SK-N-SH (cell line): Measurements from ENCODE around the gene KLF12. TPM values are rescaled to one million over a fixed set of nuclear protein-coding genes. Genes with fewer than 3 reads are reported as not detected.
A peak's percentile ranks its signal among the peaks of the same experiment; 100 is the strongest.

Experiments used
- CTCF ChIA-PET: fragments of 300-600, 350-600 bp; formaldehyde crosslinking; extraction: SDS; loops from one replicate; lab custom pipeline; 2021; lab: Yijun Ruan, JAX
- POLR2A ChIA-PET: fragments of 350-600 bp; sonication (Branson Sonifier 250); formaldehyde crosslinking; extraction: SDS; loops from one replicate; lab custom pipeline; 2020; ENCODE audit warnings: antibody characterized with exemption, inconsistent platforms; lab: Yijun Ruan, JAX
- DNase-seq: peaks from one replicate; pipeline ENCODE4 v3.0.0; 2012
- H2AFZ ChIP-seq: fragments of 200-600 bp; sonication (generic); 2 replicates; pipeline ENCODE4 v1.8.1; 2016; ENCODE audit warnings: antibody characterized with exemption, mild to moderate bottlenecking, low read depth
- H3F3A ChIP-seq: fragments of 200-600 bp; sonication (generic); replicated peaks from 2 replicates; pipeline ENCODE3; 2016; ENCODE audit warnings: antibody characterized with exemption, mild to moderate bottlenecking; ENCODE audit not compliant: insufficient read depth
- H3K27ac ChIP-seq, 2 experiments: fragments of 200-500 bp in 1 of 2; fragments of 200-600 bp in 1 of 2; sonication (Bioruptor generic) in 1 of 2; sonication (generic), shearing (Covaris generic) in 1 of 2; 2 replicates each; pipeline versions ENCODE4 v1.5.1 to v1.6.1; 2014 to 2016; ENCODE audit warnings: low read depth in 2 of 2, inconsistent platforms in 1 of 2, low read length in 1 of 2, mild to moderate bottlenecking in 1 of 2, mixed read lengths in 1 of 2
- H3K27me3 ChIP-seq: fragments of 200-600 bp; sonication (generic), shearing (Covaris generic); 2 replicates; pipeline ENCODE4 v1.6.1; 2016; ENCODE audit warnings: mixed run types; ENCODE audit not compliant: insufficient read depth
- H3K36me3 ChIP-seq, 2 experiments: fragments of 200-500 bp in 1 of 2; fragments of 200-600 bp in 1 of 2; sonication (Bioruptor generic) in 1 of 2; sonication (generic) in 1 of 2; replicated peaks in 1 of 2; 2 replicates each; pipeline versions ENCODE3 to v1.5.1; 2014 to 2016; ENCODE audit warnings: low read length in 1 of 2, mild to moderate bottlenecking in 1 of 2; ENCODE audit not compliant: insufficient read depth in 2 of 2, control insufficient read depth in 1 of 2
- H3K4me1 ChIP-seq, 2 experiments: fragments of 200-500 bp in 1 of 2; fragments of 200-600 bp in 1 of 2; sonication (Bioruptor generic) in 1 of 2; sonication (generic), shearing (Covaris generic) in 1 of 2; 2 replicates each; pipeline versions ENCODE4 v1.5.1 to v1.6.1; 2014 to 2016; ENCODE audit warnings: low read depth in 1 of 2, low read length in 1 of 2, mixed run types in 1 of 2; ENCODE audit not compliant: insufficient read depth in 2 of 2, control insufficient read depth in 1 of 2
- H3K4me2 ChIP-seq: fragments of 200-600 bp; sonication (generic), shearing (Covaris generic); 2 replicates; pipeline ENCODE4 v1.6.1; 2017; ENCODE audit warnings: mixed run types
- H3K4me3 ChIP-seq, 2 experiments: fragments of 200-500 bp in 1 of 2; fragments of 200-600 bp in 1 of 2; sonication (Bioruptor generic) in 1 of 2; sonication (generic), shearing (Covaris generic) in 1 of 2; 2 replicates each; pipeline versions ENCODE4 v1.5.1 to v1.8.1; 2014 to 2016; ENCODE audit warnings: low read depth in 2 of 2, inconsistent platforms in 1 of 2, low read length in 1 of 2, mild to moderate bottlenecking in 1 of 2, mixed read lengths in 1 of 2, moderate library complexity in 1 of 2
- H3K79me2 ChIP-seq: fragments of 200-600 bp; sonication (generic); 2 replicates; pipeline ENCODE4 v1.8.1; 2017; ENCODE audit warnings: mild to moderate bottlenecking; ENCODE audit not compliant: insufficient read depth
- H3K9ac ChIP-seq: fragments of 200-600 bp; sonication (generic); 2 replicates; pipeline ENCODE4 v1.6.1; 2017; ENCODE audit warnings: mixed run types
- H3K9me2 ChIP-seq: fragments of 200-600 bp; sonication (generic); 2 replicates; pipeline ENCODE4 v1.6.1; 2017; ENCODE audit warnings: mixed run types
- H3K9me3 ChIP-seq: fragments of 200-600 bp; sonication (generic); 2 replicates; pipeline ENCODE4 v1.6.1; 2017; ENCODE audit warnings: mixed run types, mild to moderate bottlenecking, moderate library complexity
- H4K20me1 ChIP-seq: fragments of 200-600 bp; sonication (generic); 2 replicates; pipeline ENCODE4 v1.6.1; 2017; ENCODE audit warnings: mild to moderate bottlenecking, mixed run types; ENCODE audit not compliant: insufficient read depth
- FOXJ3 ChIP-seq: sonication (generic); formaldehyde crosslinking; IDR thresholded peaks from 2 replicates; pipeline ENCODE4 v1.5.1; 2020; ENCODE audit warnings: mild to moderate bottlenecking, missing genetic modification reagents
- FOXM1 ChIP-seq: IDR thresholded peaks from 2 replicates; pipeline ENCODE4 v1.4.0; 2012; ENCODE audit warnings: low read depth, mild to moderate bottlenecking
- GABPA ChIP-seq: IDR thresholded peaks from 2 replicates; pipeline ENCODE4 v1.4.0; 2012; ENCODE audit warnings: low read depth, mild to moderate bottlenecking
- RCOR1 ChIP-seq: fragments of 150-350 bp; IDR thresholded peaks from 2 replicates; pipeline ENCODE4 v1.6.1; 2017; ENCODE audit warnings: antibody characterized with exemption, low read length
- RFX5 ChIP-seq: IDR thresholded peaks from 2 replicates; pipeline ENCODE4 v1.6.1; 2012; ENCODE audit warnings: mild to moderate bottlenecking, improper control_type of control experiment, low read length
- RXRA ChIP-seq: IDR thresholded peaks from 2 replicates; pipeline ENCODE4 v1.4.0; 2012; ENCODE audit warnings: low read depth, mild to moderate bottlenecking, borderline replicate concordance
- SIN3A ChIP-seq: IDR thresholded peaks from 2 replicates; pipeline ENCODE4 v1.6.1; 2012; ENCODE audit warnings: low read depth, mild to moderate bottlenecking, low read length, moderate library complexity, borderline replicate concordance
- SMC3 ChIP-seq: IDR thresholded peaks from 2 replicates; pipeline ENCODE4 v1.6.1; 2012; ENCODE audit warnings: low read depth, low read length, improper control_type of control experiment
- TAF1 ChIP-seq: IDR thresholded peaks from 2 replicates; pipeline ENCODE4 v1.6.1; 2012; ENCODE audit warnings: low read depth, mild to moderate bottlenecking, low read length, moderate library complexity, borderline replicate concordance
- TCF12 ChIP-seq: IDR thresholded peaks from 2 replicates; pipeline ENCODE4 v1.4.0; 2012
- TEAD4 ChIP-seq: IDR thresholded peaks from 2 replicates; pipeline ENCODE4 v1.4.0; 2012; ENCODE audit warnings: mild to moderate bottlenecking, borderline replicate concordance; ENCODE audit not compliant: insufficient read depth
- WGBS: methylation state at CpG from one replicate; pipeline ENCODE4 v1.1.6; 2017; ENCODE audit warnings: low lambda C conversion rate; 5-methylcytosine and 5-hydroxymethylcytosine counted together
- polyA plus RNA-seq, 3 experiments: library from polyadenylated mRNA; depleted of rRNA; stranded (reverse); fragments of >200 nt; gene quantifications; 2 replicates each; pipeline ENCODE4 v1.2.3, GENCODE V29; 2012
- TF ChIP-seq, protein P1 (sequence below): fragments of 200-600 bp; sonication (generic); IDR thresholded peaks from 2 replicates; pipeline ENCODE4 v1.6.1; 2017; ENCODE audit warnings: antibody characterized with exemption, mild to moderate bottlenecking, moderate library complexity
- TF ChIP-seq, protein P2 (sequence below): IDR thresholded peaks from 2 replicates; pipeline ENCODE4 v1.4.0; 2012; ENCODE audit warnings: low read depth
- TF ChIP-seq, protein P3 (sequence below): IDR thresholded peaks from 2 replicates; pipeline ENCODE4; 2012

The KLF12 gene
- polyA plus RNA-seq, 1 of the 3 experiments (the other 2 are of a cell fraction): 2.4 TPM

DNA sequence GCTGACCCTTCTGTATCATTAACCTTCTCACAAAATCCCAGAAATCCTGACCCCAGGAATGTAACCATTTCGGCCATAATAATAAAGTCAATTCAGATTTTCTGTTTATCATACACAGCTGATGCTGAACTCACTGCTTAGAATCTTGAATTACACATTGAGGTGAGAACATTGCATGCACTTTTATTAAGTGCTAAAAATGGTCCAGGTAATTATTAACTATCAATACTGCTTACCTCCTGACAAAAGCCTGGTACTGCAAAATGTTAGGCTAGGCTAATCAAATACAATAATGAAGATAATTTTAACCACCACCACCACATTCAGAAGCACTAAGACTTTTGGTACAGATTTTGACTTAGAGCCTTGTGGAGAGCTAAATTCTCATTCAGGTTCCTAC, 36.1 kb downstream of the KLF12 start:
- H3K27ac ChIP-seq: no peak overlapping the region
- no peak overlapping the region for H3K9ac ChIP-seq
- no peaks in the 10 kb centered on the region for H3K36me3 ChIP-seq
- no peaks in the 10 kb centered on the region for H3K9me2 ChIP-seq
- no peaks in the 10 kb centered on the region; a peak in 2 of 4 replicates for H3K4me1 ChIP-seq
- H2AFZ ChIP-seq: no peak overlapping the region
- no peak overlapping the region for H3K4me3 ChIP-seq
- no peak for DNase-seq
- H3K9me3 ChIP-seq: no peaks in the 10 kb centered on the region
- 100% methylated on average over 1 of the region's 1 CpG for WGBS
- H3K27me3 ChIP-seq: no peaks in the 10 kb centered on the region
- ChIA-PET POLR2A (no interaction called here), CTCF (interaction anchor here (1.0 to 1.9 kb wide), 2 partner anchors 11 to 59 kb away, joined by 3 to 4 read pairs; no protein-coding TSS in a partner anchor)
- peaks cover 76% of the 10 kb centered on the region for H3K79me2 ChIP-seq
- peaks cover 4% of the 10 kb centered on the region for H3F3A ChIP-seq
- no peak overlapping the region for H3K4me2 ChIP-seq
- peaks cover 19% of the 10 kb centered on the region for H4K20me1 ChIP-seq
- no peak for TF ChIP-seq TCF12
- TF ChIP-seq SMC3: no peak
- TF ChIP-seq FOXJ3 (CRISPR knock-in tag): no peak
- TF ChIP-seq SIN3A: no peak
- no peak for TF ChIP-seq RCOR1
- TF ChIP-seq, protein P1, sequence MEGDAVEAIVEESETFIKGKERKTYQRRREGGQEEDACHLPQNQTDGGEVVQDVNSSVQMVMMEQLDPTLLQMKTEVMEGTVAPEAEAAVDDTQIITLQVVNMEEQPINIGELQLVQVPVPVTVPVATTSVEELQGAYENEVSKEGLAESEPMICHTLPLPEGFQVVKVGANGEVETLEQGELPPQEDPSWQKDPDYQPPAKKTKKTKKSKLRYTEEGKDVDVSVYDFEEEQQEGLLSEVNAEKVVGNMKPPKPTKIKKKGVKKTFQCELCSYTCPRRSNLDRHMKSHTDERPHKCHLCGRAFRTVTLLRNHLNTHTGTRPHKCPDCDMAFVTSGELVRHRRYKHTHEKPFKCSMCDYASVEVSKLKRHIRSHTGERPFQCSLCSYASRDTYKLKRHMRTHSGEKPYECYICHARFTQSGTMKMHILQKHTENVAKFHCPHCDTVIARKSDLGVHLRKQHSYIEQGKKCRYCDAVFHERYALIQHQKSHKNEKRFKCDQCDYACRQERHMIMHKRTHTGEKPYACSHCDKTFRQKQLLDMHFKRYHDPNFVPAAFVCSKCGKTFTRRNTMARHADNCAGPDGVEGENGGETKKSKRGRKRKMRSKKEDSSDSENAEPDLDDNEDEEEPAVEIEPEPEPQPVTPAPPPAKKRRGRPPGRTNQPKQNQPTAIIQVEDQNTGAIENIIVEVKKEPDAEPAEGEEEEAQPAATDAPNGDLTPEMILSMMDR: no peak

DNA sequence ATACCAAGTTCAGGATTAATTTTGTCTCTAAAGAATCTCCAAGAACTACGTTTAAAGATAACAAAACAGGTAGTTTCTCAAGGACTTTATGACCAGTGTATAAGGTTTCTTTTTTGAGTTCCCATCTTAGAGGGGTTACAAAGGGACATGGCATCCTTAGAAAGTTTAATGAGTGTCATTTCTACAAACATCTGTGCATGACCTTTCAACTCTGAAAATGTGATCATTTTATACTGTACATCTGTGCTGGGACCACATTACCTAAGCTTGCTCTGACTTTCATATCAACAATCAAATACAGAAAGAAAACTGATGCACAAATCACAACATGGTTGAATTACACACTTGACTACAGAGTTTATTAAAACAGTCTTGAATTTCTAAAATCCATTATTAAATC, 37.1 kb downstream of the KLF12 start:
- no peak overlapping the region for H2AFZ ChIP-seq
- peaks cover 24% of the 10 kb centered on the region for H4K20me1 ChIP-seq
- no peak overlapping the region for H3K4me3 ChIP-seq
- H3K9me3 ChIP-seq: no peaks in the 10 kb centered on the region
- H3K4me1 ChIP-seq: peaks cover 0 to 3% of the 10 kb centered on the region in 2 experiments; a peak in 2 of 4 replicates
- CTCF ChIA-PET: no interaction called here
- H3K27ac ChIP-seq: no peak overlapping the region
- no peaks in the 10 kb centered on the region for H3K27me3 ChIP-seq
- DNase-seq: no peak
- 85% methylated on average over 1 of the region's 1 CpG for WGBS
- TF ChIP-seq, protein P2, sequence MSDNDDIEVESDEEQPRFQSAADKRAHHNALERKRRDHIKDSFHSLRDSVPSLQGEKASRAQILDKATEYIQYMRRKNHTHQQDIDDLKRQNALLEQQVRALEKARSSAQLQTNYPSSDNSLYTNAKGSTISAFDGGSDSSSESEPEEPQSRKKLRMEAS: no peak
- TF ChIP-seq GABPA (no peak), RFX5 (no peak), FOXJ3 (CRISPR knock-in tag) (no peak), SMC3 (no peak), RCOR1 (no peak)
- POLR2A ChIA-PET: no interaction called here
- H3K79me2 ChIP-seq: peaks cover 76% of the 10 kb centered on the region
- no peak overlapping the region for H3K9ac ChIP-seq
- no peaks in the 10 kb centered on the region for H3K9me2 ChIP-seq
- peaks cover 7% of the 10 kb centered on the region for H3F3A ChIP-seq
- no peak overlapping the region for H3K4me2 ChIP-seq
- H3K36me3 ChIP-seq: no peaks in the 10 kb centered on the region

DNA sequence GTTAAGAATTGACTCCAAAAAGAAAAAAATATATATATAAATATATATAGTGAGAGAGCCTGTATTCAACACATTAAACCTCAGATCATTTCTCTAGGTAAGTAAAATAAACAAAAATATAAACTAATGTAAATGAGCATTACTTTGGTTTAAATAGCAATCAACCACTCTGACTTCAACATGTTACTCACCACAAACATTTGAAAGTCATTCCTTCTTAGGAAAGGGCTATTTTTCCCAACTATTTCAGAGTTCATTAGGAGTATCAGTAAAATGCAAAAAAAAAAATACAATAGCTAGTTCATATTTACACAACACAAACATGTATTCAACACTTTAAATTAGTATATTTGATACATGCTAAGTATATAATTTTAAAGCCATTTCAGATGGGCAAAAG, 40.5 kb downstream of the KLF12 start:
- Histone ChIP-seq H3K9me2 (no peaks in the 10 kb centered on the region), H3K27ac (peak overlapping the region in 1 of 2 experiments; percentile 35; a peak in 1 of 4 replicates), H2AFZ (no peak overlapping the region), H3K79me2 (peaks cover 72% of the 10 kb centered on the region), H3K9ac (no peak overlapping the region), H3K4me1 (peaks cover 0 to 3% of the 10 kb centered on the region in 2 experiments; a peak in 1 of 4 replicates), H4K20me1 (peaks cover 11% of the 10 kb centered on the region), H3K4me3 (no peak overlapping the region), H3K9me3 (no peaks in the 10 kb centered on the region), H3K4me2 (no peak overlapping the region), H3F3A (peaks cover 12% of the 10 kb centered on the region), H3K36me3 (no peaks in the 10 kb centered on the region), H3K27me3 (no peaks in the 10 kb centered on the region)
- no peak for DNase-seq
- POLR2A ChIA-PET: interaction anchor here (0.6 kb wide), 1 partner anchor 865 kb away, joined by 4 read pairs; no protein-coding TSS in a partner anchor
- no peak for TF ChIP-seq FOXJ3 (CRISPR knock-in tag)
- no peak for TF ChIP-seq TEAD4
- TF ChIP-seq TCF12: no peak
- no peak for TF ChIP-seq TAF1
- no peak for TF ChIP-seq FOXM1
- TF ChIP-seq, protein P3, sequence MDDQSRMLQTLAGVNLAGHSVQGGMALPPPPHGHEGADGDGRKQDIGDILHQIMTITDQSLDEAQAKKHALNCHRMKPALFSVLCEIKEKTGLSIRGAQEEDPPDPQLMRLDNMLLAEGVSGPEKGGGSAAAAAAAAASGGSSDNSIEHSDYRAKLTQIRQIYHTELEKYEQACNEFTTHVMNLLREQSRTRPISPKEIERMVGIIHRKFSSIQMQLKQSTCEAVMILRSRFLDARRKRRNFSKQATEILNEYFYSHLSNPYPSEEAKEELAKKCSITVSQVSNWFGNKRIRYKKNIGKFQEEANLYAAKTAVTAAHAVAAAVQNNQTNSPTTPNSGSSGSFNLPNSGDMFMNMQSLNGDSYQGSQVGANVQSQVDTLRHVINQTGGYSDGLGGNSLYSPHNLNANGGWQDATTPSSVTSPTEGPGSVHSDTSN: no peak
- TF ChIP-seq RXRA: no peak
- CTCF ChIA-PET: interaction anchor here (0.7 kb wide), 1 partner anchor 17 kb away, joined by 3 read pairs; no protein-coding TSS in a partner anchor
